Measurements from ENCODE around the gene PITPNB.

The PITPNB gene

DNA sequence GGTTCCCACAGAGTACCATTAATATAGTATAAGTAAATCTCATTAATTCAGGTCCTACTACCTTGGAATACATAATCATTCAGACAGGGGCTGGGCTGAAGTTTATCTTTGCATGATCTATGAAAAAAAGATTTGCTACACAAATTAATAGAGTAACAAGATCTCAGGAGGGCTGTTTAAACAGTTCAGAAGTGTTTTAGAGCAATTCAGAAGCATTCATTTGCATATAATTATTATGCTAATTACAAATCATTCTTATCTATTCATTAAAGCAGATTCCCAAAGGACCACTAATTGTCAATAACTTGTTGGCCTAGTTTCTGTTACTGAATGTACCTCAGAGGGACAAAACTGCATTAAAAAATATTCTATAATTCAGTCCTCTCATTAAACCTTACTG, 40.5 kb downstream of the PITPNB start:
- peaks cover 24% of the 10 kb centered on the region for H3F3A ChIP-seq (ENCODE audit: insufficient read depth, low read length)
- H3K4me2 ChIP-seq (ENCODE audit: low read depth, low read length) = peak overlapping the region; percentile 66; the same call in 1 of the 2 replicates
- H2AFZ ChIP-seq (ENCODE audit: low read length) = no peak overlapping the region
- no peak for DNase-seq
- H3K36me3 ChIP-seq (replicated peaks; ENCODE audit: insufficient read depth, low read length) = no peaks in the 10 kb centered on the region
- peaks cover 12% of the 10 kb centered on the region; the same call in 1 of the 2 replicates for H4K20me1 ChIP-seq (ENCODE audit: insufficient read depth, low read length)
- no peak overlapping the region for H3K4me3 ChIP-seq (ENCODE audit: low read length)
- H3K4me1 ChIP-seq (ENCODE audit: low read length) = peaks cover 56% of the 10 kb centered on the region
- TF ChIP-seq, protein P1, sequence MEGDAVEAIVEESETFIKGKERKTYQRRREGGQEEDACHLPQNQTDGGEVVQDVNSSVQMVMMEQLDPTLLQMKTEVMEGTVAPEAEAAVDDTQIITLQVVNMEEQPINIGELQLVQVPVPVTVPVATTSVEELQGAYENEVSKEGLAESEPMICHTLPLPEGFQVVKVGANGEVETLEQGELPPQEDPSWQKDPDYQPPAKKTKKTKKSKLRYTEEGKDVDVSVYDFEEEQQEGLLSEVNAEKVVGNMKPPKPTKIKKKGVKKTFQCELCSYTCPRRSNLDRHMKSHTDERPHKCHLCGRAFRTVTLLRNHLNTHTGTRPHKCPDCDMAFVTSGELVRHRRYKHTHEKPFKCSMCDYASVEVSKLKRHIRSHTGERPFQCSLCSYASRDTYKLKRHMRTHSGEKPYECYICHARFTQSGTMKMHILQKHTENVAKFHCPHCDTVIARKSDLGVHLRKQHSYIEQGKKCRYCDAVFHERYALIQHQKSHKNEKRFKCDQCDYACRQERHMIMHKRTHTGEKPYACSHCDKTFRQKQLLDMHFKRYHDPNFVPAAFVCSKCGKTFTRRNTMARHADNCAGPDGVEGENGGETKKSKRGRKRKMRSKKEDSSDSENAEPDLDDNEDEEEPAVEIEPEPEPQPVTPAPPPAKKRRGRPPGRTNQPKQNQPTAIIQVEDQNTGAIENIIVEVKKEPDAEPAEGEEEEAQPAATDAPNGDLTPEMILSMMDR (IDR thresholded peaks at IDR 0.05; ENCODE audit: low read length) = no peak
- TF ChIP-seq EZH2 (optimal IDR thresholded peaks at IDR 0.05; ENCODE audit: low read depth, low read length) = no peak
- no peaks in the 10 kb centered on the region for H3K27me3 ChIP-seq (replicated peaks; ENCODE audit: insufficient read depth, low read length)
- no peaks in the 10 kb centered on the region for H3K9me3 ChIP-seq (replicated peaks; ENCODE audit: insufficient read depth, low read length)
- H3K79me2 ChIP-seq (ENCODE audit: low read length) = peaks cover 76% of the 10 kb centered on the region
- peak overlapping the region; percentile 67; the same call in 1 of the 2 replicates for H3K27ac ChIP-seq (ENCODE audit: low read length)
- H3K9me2 ChIP-seq (replicated peaks; ENCODE audit: insufficient read depth, low read length) = no peaks in the 10 kb centered on the region
- H3K9ac ChIP-seq (ENCODE audit: low read length) = no peak overlapping the region

DNA sequence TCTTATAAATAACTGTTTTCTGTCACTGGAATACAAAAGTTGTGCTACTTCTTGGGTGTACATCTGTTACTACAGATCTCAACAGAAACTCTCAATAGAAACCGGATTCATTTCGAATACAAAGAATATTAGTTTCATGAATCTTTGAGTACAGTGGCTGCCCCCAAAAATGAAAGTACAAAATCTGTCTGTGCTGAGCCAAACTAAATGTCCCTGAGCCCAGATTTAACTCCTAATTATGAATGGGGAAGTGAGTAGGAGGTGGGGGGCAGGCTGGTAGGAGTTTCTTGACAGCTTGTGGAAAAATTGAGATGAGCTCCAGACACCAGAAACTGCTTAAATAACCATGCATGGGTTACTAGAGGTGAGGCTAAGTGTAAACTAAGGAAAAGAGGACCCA, 41.6 kb downstream of the PITPNB start:
- peak overlapping the region; percentile 4; the same call in 1 of the 2 replicates for H3K9ac ChIP-seq (ENCODE audit: low read length)
- H3K9me3 ChIP-seq (replicated peaks; ENCODE audit: insufficient read depth, low read length) = no peaks in the 10 kb centered on the region
- peak; percentile 78 for DNase-seq
- H3K9me2 ChIP-seq (replicated peaks; ENCODE audit: insufficient read depth, low read length) = no peaks in the 10 kb centered on the region
- H3K4me3 ChIP-seq (ENCODE audit: low read length) = no peak overlapping the region
- H3K79me2 ChIP-seq (ENCODE audit: low read length) = peaks cover 72% of the 10 kb centered on the region
- H3K27ac ChIP-seq (ENCODE audit: low read length) = peak overlapping the region; percentile 67
- H3K4me1 ChIP-seq (ENCODE audit: low read length) = peaks cover 59% of the 10 kb centered on the region
- peak overlapping the region; percentile 66 for H3K4me2 ChIP-seq (ENCODE audit: low read depth, low read length)
- no peak overlapping the region for H2AFZ ChIP-seq (ENCODE audit: low read length)
- no peak for TF ChIP-seq EZH2phosphoT487 (IDR thresholded peaks at IDR 0.05; ENCODE audit: low read length)
- TF ChIP-seq, protein P1 (IDR thresholded peaks at IDR 0.05; ENCODE audit: low read length) = no peak
- TF ChIP-seq EZH2 (optimal IDR thresholded peaks at IDR 0.05; ENCODE audit: low read depth, low read length) = no peak
- peaks cover 12% of the 10 kb centered on the region; the same call in 1 of the 2 replicates for H4K20me1 ChIP-seq (ENCODE audit: insufficient read depth, low read length)
- no peaks in the 10 kb centered on the region for H3K27me3 ChIP-seq (replicated peaks; ENCODE audit: insufficient read depth, low read length)
- peaks cover 2% of the 10 kb centered on the region; the same call in 1 of the 2 replicates for H3K36me3 ChIP-seq (replicated peaks; ENCODE audit: insufficient read depth, low read length)
- peaks cover 25% of the 10 kb centered on the region for H3F3A ChIP-seq (ENCODE audit: insufficient read depth, low read length)

DNA sequence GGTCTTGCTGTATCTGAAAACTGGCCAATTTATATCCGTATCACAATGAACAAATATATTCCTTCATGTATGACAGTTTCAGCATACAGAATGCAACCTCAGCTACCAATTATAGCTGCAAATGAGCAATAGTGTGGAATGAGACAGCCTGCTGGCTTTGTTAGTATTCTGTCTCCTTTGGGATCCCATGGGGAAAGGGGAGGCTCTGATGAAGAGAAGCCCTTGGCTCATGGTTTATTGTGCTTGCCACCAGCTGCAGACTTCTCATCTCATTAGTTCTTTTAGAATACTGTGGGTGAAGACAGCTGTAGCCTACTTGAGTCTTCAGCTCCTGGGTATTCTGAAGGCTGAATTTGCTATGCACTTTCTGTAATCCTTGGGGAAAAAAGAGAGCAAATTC, 42.4 kb downstream of the PITPNB start:
- H3K27me3 ChIP-seq (replicated peaks; ENCODE audit: insufficient read depth, low read length) = no peaks in the 10 kb centered on the region
- H2AFZ ChIP-seq (ENCODE audit: low read length) = no peak overlapping the region
- peaks cover 59% of the 10 kb centered on the region for H3K4me1 ChIP-seq (ENCODE audit: low read length)
- H3K36me3 ChIP-seq (replicated peaks; ENCODE audit: insufficient read depth, low read length) = peaks cover 5% of the 10 kb centered on the region; the same call in 1 of the 2 replicates
- H3F3A ChIP-seq (ENCODE audit: insufficient read depth, low read length) = peaks cover 25% of the 10 kb centered on the region
- no peaks in the 10 kb centered on the region for H3K9me2 ChIP-seq (replicated peaks; ENCODE audit: insufficient read depth, low read length)
- no peaks in the 10 kb centered on the region for H3K9me3 ChIP-seq (replicated peaks; ENCODE audit: insufficient read depth, low read length)
- peak overlapping the region; percentile 66; the same call in 1 of the 2 replicates for H3K4me2 ChIP-seq (ENCODE audit: low read depth, low read length)
- DNase-seq = no peak
- no peak overlapping the region for H3K4me3 ChIP-seq (ENCODE audit: low read length)
- peaks cover 76% of the 10 kb centered on the region for H3K79me2 ChIP-seq (ENCODE audit: low read length)
- peaks cover 12% of the 10 kb centered on the region; the same call in 1 of the 2 replicates for H4K20me1 ChIP-seq (ENCODE audit: insufficient read depth, low read length)
- H3K9ac ChIP-seq (ENCODE audit: low read length) = no peak overlapping the region
- TF ChIP-seq EZH2phosphoT487 (IDR thresholded peaks at IDR 0.05; ENCODE audit: low read length) (no peak), EZH2 (optimal IDR thresholded peaks at IDR 0.05; ENCODE audit: low read depth, low read length) (no peak)
- TF ChIP-seq, protein P1 (IDR thresholded peaks at IDR 0.05; ENCODE audit: low read length) = no peak
- H3K27ac ChIP-seq (ENCODE audit: low read length) = peak overlapping the region; percentile 67; the same call in 1 of the 2 replicates

Data from MM.1S (cell line).